Activated CD8-positive, alpha-beta T cell treated with anti-CD3 and anti-CD28 coated beads for 36 hours (primary cell): ENCODE measurements around the gene HSD17B7. TPM values are rescaled to one million over a fixed set of nuclear protein-coding genes. Genes with fewer than 3 reads are reported as not detected.
A peak's percentile ranks its signal among the peaks of the same experiment; 100 is the strongest.
"Not testable (repeated sequence)": the region's sequence is repeated elsewhere in the genome, so short reads cannot be mapped to it uniquely, and the experiment has no call there.

Source experiments
- ATAC-seq: fragments of 200-7000 bp; cut with Tn5 transposase; one replicate; pipeline ENCODE4 v1.10.0; 2021; ENCODE audit warnings: mild to moderate bottlenecking, moderate library complexity
- CTCF ChIA-PET: fragments of 350-600 bp; sonication (Branson Sonifier 250); formaldehyde crosslinking; loops from one replicate; lab custom pipeline; 2021; ENCODE audit warnings: antibody characterized with exemption; lab: Charles Lee
- POLR2A ChIA-PET: fragments of 350-600 bp; sonication (Branson Sonifier 250); formaldehyde crosslinking; loops from one replicate; lab custom pipeline; 2021; ENCODE audit warnings: antibody characterized with exemption; lab: Charles Lee
- DNase-seq: peaks from one replicate; pipeline ENCODE4 v3.0.0-alpha.2; 2020
- H3K27ac Mint-ChIP-seq: one replicate; pipeline ENCODE4 v1.8.0; 2021; ENCODE audit warnings: mild to moderate bottlenecking, mixed read lengths
- H3K27me3 Mint-ChIP-seq: one replicate; pipeline ENCODE4 v1.8.0; 2021; ENCODE audit warnings: mixed read lengths
- H3K36me3 Mint-ChIP-seq: one replicate; pipeline ENCODE4 v1.8.0; 2021; ENCODE audit warnings: low read depth, mixed read lengths
- H3K4me1 Mint-ChIP-seq: one replicate; pipeline ENCODE4 v1.8.0; 2021; ENCODE audit warnings: low read depth, mixed read lengths
- H3K4me3 Mint-ChIP-seq: one replicate; pipeline ENCODE4 v1.8.0; 2021; ENCODE audit warnings: mild to moderate bottlenecking, moderate library complexity, mixed read lengths
- H3K9me3 Mint-ChIP-seq: one replicate; pipeline ENCODE4 v1.8.0; 2021; ENCODE audit warnings: mixed read lengths
- CTCF ChIP-seq: fragments of 200-600 bp; IDR thresholded peaks from one replicate; pipeline ENCODE4 v1.8.0; 2022; ENCODE audit warnings: antibody characterized with exemption, mild to moderate bottlenecking
- intact Hi-C: fragments of 100-400 bp; cut with micrococcal nuclease; formaldehyde crosslinking; loops from one replicate; pipeline ENCODE4 v1.10.0; 2022
- total RNA-seq, 2 experiments: library from RNA; stranded (reverse); gene quantifications; one replicate each; pipeline ENCODE4 v1.2.3, GENCODE V29; 2021

HSD17B7 gene
- total RNA-seq, 2 experiments from 2014 or later = 28.8 to 31.1 TPM

- POLR2A ChIA-PET, intact Hi-C loops, H3K27ac Mint-ChIP-seq: not testable (repeated sequence)
Measured at GRCh38 chr1:162796617-162797279, 6.2 kb downstream of the HSD17B7 start.

GRCh38 chr1:162799995-162800830, 9.7 kb downstream of the HSD17B7 start:
- H3K27ac Mint-ChIP-seq, H3K27me3 Mint-ChIP-seq, H3K9me3 Mint-ChIP-seq, CTCF ChIA-PET, intact Hi-C loops, ATAC-seq, H3K4me1 Mint-ChIP-seq, POLR2A ChIA-PET, H3K4me3 Mint-ChIP-seq: not testable (repeated sequence)
- peaks cover 43% of the 10 kb centered on the region for H3K36me3 Mint-ChIP-seq
- peak; percentile 26 for DNase-seq

More at GRCh38 chr1:162796617-162797279, 6.2 kb downstream of the HSD17B7 start:
- H3K27me3 Mint-ChIP-seq, DNase-seq, H3K9me3 Mint-ChIP-seq, H3K4me3 Mint-ChIP-seq, CTCF ChIA-PET, ATAC-seq: not testable (repeated sequence)
- peaks cover 43% of the 10 kb centered on the region for H3K36me3 Mint-ChIP-seq
- H3K4me1 Mint-ChIP-seq = peaks cover 17% of the 10 kb centered on the region

GRCh38 chr1:162807503-162807902, 17.0 kb downstream of the HSD17B7 start:
- H3K4me1 Mint-ChIP-seq, POLR2A ChIA-PET, H3K27me3 Mint-ChIP-seq, CTCF ChIA-PET, H3K9me3 Mint-ChIP-seq, H3K4me3 Mint-ChIP-seq, H3K27ac Mint-ChIP-seq, intact Hi-C loops, DNase-seq, ATAC-seq: not testable (repeated sequence)
- peaks cover 52% of the 10 kb centered on the region for H3K36me3 Mint-ChIP-seq

GRCh38 chr1:162812357-162812756, 21.9 kb downstream of the HSD17B7 start:
- POLR2A ChIA-PET, intact Hi-C loops, H3K27me3 Mint-ChIP-seq, H3K9me3 Mint-ChIP-seq, H3K4me3 Mint-ChIP-seq, DNase-seq, CTCF ChIA-PET, H3K27ac Mint-ChIP-seq, ATAC-seq, H3K4me1 Mint-ChIP-seq: not testable (repeated sequence)
- H3K36me3 Mint-ChIP-seq = peaks cover 28% of the 10 kb centered on the region

- CTCF ChIA-PET, intact Hi-C loops, H3K36me3 Mint-ChIP-seq, POLR2A ChIA-PET, H3K4me3 Mint-ChIP-seq, H3K9me3 Mint-ChIP-seq, DNase-seq, ATAC-seq, H3K27ac Mint-ChIP-seq: not testable (repeated sequence)
- Mint-ChIP-seq H3K27me3 (peaks cover 16% of the 10 kb centered on the region), H3K4me1 (peaks cover 13% of the 10 kb centered on the region)
Measured at GRCh38 chr1:162818136-162818535, 27.6 kb downstream of the HSD17B7 start.

- CTCF ChIA-PET, intact Hi-C loops: not testable (repeated sequence)
Measured at GRCh38 chr1:162818666-162819065, 28.2 kb downstream of the HSD17B7 start.

GRCh38 chr1:162822391-162823200, 32.1 kb downstream of the HSD17B7 start:
- Mint-ChIP-seq H3K4me1 (peaks cover 19% of the 10 kb centered on the region), H3K36me3 (no peaks in the 10 kb centered on the region), H3K4me3 (peak overlapping the region; percentile 60), H3K9me3 (no peaks in the 10 kb centered on the region), H3K27ac (no peak overlapping the region), H3K27me3 (peaks cover 39% of the 10 kb centered on the region)
- intact Hi-C loops = no loop called here
- ATAC-seq = peak; percentile 40
- TF ChIP-seq CTCF = no peak
- ChIA-PET POLR2A (no interaction called here), CTCF (interaction anchor here (1.4 kb wide), 1 partner anchor 26 kb away, joined by 3 read pairs; no protein-coding TSS in a partner anchor)
- peak; percentile 22 for DNase-seq

More at GRCh38 chr1:162818666-162819065, 28.2 kb downstream of the HSD17B7 start:
- H3K9me3 Mint-ChIP-seq, H3K4me3 Mint-ChIP-seq, ATAC-seq, H3K27ac Mint-ChIP-seq, H3K36me3 Mint-ChIP-seq, POLR2A ChIA-PET, DNase-seq: not testable (repeated sequence)
- Mint-ChIP-seq H3K4me1 (peaks cover 17% of the 10 kb centered on the region), H3K27me3 (peaks cover 19% of the 10 kb centered on the region)
